Measurements from ENCODE around the gene IDNK.
"Not testable (repeated sequence)": the region's sequence is repeated elsewhere in the genome, so short reads cannot be mapped to it uniquely, and the experiment has no call there.

Gene IDNK

GRCh38 chr9:83622939-83623678 lies at the start of gene IDNK:
TSS of gene IDNK (plus strand) at chr9:83623143. CDS start at chr9:83623172, 29 bp downstream.
- DNase-seq, result peak; percentile 23

GRCh38 chr9:83574482-83574881 lies 48.5 kb upstream of the IDNK start:
- no peak for DNase-seq

DNA sequence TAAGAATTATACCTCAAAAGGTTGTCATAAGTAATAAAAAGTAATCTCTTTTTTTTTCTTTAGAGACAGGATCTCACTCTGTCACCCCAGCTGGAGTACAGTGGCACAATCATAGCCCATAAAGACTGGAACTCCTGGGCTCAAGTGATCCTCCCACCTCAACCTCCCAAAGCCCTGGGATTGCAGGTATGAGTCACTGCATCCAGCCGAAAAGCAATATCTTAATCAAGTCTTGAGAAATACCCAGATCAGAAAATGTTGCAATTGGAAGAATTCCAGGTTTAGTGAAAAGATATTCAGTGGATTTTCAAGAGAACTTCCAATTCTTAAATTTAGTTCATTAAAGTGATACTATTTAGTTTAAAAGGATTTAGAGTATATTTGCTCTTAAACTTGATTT lies 40.9 kb upstream of the IDNK start:
- DNase-seq, result no peak

DNA sequence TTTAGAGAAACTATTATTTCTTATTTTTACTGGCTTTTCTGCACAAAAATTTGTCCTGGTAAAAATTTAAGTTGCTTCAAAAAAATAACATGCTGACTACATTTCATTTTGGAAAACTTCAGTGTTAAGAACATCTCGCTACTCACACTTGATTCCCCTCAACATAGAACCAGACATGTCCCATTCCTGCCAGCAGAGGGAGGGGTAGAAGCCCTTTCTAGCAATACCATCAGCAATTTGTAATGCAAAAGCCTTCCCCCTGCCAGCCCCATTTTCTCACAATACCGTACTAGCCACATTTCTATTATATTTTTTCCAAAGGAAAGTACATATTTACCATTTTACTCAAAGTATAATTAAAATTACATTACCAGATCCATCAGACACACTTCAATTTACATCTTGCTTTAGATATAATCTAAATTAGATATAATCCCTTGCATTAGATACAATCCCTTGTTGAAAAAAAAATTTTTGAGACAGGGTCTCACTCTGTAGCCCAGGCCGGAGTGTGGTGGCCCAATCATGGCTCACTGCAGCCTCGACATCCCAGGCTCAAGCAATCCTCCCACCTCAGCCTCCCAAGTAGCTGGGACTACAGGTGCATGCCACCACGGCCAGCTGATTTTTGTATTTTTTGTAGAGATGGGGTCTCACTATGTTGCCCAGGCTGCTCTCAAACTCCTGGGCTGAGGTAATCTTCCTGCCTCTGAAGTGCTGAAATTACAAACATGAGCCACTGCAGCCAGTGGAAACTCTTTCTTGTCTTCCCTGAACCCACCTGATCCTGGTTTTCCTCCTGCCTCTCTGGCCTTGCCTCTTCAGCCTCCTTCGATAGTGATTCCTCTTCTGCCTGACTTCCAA lies 39.6 kb upstream of the IDNK start:
- DNase-seq, result no peak

- DNase-seq, result no peak
Observed at GRCh38 chr9:83584995-83585394, 37.9 kb upstream of the IDNK start.

- no peak for DNase-seq
Observed at GRCh38 chr9:83588256-83588655, 34.7 kb upstream of the IDNK start.

DNA sequence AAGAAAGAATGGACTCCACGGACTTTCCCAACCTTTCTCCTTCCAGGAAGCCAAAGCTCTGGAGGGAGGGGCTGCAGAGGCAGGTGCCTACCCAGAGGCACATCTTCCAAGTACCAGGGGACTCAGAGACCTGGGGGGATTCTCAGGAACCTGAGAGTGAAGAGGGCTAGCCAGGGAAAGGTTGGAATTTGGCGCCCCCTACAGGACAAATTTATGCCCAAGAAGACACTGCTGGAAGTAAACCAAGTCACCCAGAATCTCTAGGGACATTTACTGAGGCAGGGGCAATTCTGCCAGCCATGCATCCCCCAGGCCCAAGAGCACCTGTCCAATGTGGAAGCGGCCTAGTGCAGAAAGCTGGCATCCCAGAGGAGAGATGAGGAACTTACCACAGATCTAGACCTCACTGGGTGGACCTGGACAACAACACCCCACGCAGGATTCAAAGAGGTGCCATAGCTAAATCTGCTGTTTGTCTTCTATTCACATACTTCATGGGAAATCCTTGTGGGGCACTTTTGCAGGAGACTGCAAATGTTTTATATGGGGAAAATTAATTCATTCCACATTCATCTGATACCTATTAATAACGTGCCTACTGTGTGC lies 25.9 kb upstream of the IDNK start:
- peak; percentile 26 for DNase-seq

GRCh38 chr9:83598487-83598886 lies 24.5 kb upstream of the IDNK start:
- DNase-seq, result no peak

GRCh38 chr9:83599071-83599470 lies 23.9 kb upstream of the IDNK start:
- DNase-seq, result no peak

DNA sequence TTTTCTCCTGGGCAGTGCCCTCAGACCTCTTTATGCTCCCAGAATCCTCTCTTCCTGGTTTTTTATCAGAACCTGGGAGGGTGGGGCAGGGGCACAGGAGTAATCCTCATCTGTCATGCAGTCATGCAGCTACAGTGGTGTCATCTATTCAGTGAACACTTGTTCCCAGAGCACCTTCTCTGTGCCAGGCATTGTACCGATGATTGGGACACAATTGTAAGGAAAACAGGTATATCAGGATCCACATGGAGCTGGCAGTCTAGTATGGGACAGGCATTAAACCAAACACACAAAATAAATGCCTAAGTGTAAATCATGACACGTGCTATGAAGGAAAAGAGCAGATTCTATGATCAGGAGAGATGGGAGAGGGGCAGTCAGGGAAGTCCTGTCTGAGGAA lies 21.5 kb upstream of the IDNK start:
- DNase-seq, result no peak

- DNase-seq, result not testable (repeated sequence)
Observed at GRCh38 chr9:83607620-83608019, 15.3 kb upstream of the IDNK start.

DNA sequence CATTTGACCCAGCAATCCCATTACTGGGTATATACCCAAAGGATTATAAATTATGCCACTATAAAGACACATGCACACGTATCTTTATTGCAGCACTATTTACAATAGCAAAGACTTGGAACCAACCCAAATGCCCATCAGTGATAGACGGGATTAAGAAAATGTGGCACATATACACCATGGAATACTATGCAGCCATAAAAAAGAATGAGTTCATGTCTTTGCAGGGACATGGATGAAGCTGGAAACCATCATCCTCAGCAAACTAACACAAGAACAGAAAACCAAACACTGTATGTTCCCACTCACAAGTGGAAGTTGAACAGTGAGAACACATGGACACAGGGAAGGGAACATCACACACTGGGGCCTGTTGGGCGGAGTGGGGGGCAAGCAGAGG lies 9.6 kb upstream of the IDNK start:
- DNase-seq, result not testable (repeated sequence)

- DNase-seq, result no peak
Observed at GRCh38 chr9:83617299-83617698, 5.6 kb upstream of the IDNK start.

GRCh38 chr9:83620841-83621636 lies 1.9 kb upstream of the IDNK start:
- DNase-seq, result no peak

- DNase-seq, result no peak
Observed at GRCh38 chr9:83622433-83622938, 457 bp upstream of the IDNK start.

GRCh38 chr9:83623679-83624076 lies 735 bp downstream of the IDNK start:
- no peak for DNase-seq

- DNase-seq, result no peak
Observed at GRCh38 chr9:83625178-83625577, 2.2 kb downstream of the IDNK start.

DNA sequence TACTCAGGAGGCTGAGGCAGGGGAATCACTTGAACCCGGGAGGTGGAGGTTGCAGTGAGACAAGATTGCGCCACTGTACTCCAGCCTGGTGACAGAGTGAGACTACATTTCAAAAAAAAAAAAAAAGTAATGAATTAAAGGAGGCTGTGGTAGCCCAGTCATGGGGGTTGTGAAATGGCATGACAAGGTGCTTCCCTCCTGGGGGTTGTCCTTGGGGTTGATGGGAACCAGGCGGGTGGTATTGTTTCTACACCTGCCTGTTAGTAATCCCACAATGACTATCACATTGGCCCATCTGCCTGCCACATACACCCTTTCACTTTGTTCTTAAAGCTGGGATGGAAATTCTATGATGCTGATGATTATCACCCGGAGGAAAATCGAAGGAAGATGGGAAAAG lies 5.6 kb downstream of the IDNK start:
- DNase-seq, result no peak

DNA sequence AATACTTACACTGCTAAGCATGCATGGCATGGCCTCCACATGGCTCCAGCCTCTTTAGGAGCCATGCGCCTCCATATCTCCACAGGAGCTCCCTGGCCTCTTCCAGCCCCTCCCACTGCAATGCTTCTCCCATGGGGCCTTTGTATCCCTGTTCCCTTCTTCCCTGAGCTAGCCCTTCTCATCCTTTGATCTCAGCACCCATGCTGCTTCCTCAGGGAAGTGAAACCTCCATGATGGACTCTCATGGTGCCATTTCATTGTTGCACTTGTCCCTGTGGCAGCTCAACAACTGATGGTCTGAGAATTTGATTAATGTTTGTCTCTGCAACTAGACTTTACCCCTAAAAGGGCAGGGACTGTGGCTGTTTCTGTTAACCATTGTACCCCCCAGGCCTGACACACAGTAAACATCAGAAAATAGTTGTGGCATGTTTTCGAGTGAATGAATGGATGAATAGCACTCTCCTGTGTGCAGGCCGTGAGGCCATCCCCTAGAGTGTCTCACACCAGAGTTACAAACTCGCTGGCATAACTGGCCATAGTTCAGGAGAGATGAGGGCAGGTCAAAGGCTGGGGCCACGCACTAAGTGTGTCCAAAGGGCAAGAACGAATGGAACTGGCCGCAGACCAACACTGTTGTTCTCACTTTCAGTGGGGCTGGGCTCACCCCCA lies 6.6 kb downstream of the IDNK start:
- DNase-seq, result no peak

GRCh38 chr9:83630938-83631457 lies 8.1 kb downstream of the IDNK start:
- no peak for DNase-seq

DNA sequence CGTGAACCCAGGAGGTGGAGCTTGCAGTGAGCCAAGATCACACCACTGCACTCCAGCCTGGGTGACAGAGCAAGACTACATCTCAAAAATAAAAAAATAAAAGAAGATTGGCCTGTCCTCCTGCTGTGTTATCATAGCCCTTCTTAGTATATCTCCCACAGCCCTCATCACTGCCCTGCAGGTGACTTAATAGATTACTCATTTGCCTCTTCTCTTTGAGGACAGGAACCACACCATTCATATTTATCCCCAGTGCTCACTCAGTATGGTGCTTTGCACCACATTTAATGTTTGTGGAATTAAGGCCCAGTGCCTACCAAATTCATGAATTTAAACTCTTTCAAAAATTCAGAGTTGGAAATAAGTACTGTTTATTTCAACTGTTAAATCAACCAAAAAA lies 10.3 kb downstream of the IDNK start:
- DNase-seq, result no peak

- DNase-seq, result no peak
Observed at GRCh38 chr9:83633676-83634075, 10.7 kb downstream of the IDNK start.
